GOT3 (cell line): ENCODE results near the gene UBE2O.
A peak's percentile ranks its signal among the peaks of the same experiment; 100 is the strongest.

Source experiments
- DNase-seq: peaks from one replicate; lab custom pipeline; 2025; ENCODE audit warnings: mixed read lengths; lab: John Stamatoyannopoulos, UW

The UBE2O gene

DNA sequence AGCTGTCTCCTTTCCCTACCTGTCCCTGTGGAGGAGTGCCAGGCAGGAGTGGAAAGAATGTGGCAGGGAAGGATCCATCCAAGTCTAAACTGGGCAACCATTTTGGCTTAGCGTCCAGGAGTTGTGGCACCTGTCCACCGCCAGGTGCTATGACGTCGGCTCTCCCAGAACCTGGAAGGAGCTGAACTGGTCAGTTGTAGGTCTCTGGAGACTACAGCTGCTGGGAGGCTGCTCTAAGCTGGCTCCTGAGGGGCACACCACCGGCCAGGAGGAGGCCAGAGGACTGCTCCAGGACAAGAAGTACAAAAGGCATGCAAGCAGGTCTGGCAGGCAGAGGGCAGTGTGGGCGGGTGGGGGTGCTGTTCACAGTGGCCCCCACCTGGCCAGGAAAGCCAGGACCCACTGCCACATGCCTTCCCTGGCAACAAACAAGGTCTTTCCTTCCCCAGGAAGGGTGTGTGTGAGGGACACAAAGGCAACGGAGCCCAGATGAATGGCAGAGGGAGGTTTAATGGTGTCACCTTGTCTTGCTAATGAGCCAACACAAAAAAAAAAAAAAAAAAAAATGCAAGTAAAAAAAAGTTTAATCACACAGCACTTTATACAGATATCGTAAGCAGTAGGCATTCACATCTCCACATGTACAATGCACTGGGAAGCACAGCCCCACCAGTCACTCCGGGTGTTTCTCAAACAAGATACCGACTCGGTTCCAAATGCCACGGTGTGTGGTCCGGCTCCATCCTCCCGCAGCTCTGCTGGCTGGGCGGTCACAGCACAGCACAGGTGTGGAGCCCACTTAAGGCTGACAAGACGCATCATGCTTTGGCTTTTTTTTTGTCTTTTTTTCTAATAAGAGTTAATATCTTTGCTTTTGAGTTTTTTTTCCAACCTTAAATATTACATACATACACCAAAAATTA is 63.7 kb downstream of the UBE2O start:
- no peak for DNase-seq

- DNase-seq = no peak
Observed at GRCh38 chr17:76386966-76387765, 65.8 kb downstream of the UBE2O start.

- DNase-seq = peak; percentile 53
Observed at GRCh38 chr17:76385892-76386786, 66.8 kb downstream of the UBE2O start.

DNA sequence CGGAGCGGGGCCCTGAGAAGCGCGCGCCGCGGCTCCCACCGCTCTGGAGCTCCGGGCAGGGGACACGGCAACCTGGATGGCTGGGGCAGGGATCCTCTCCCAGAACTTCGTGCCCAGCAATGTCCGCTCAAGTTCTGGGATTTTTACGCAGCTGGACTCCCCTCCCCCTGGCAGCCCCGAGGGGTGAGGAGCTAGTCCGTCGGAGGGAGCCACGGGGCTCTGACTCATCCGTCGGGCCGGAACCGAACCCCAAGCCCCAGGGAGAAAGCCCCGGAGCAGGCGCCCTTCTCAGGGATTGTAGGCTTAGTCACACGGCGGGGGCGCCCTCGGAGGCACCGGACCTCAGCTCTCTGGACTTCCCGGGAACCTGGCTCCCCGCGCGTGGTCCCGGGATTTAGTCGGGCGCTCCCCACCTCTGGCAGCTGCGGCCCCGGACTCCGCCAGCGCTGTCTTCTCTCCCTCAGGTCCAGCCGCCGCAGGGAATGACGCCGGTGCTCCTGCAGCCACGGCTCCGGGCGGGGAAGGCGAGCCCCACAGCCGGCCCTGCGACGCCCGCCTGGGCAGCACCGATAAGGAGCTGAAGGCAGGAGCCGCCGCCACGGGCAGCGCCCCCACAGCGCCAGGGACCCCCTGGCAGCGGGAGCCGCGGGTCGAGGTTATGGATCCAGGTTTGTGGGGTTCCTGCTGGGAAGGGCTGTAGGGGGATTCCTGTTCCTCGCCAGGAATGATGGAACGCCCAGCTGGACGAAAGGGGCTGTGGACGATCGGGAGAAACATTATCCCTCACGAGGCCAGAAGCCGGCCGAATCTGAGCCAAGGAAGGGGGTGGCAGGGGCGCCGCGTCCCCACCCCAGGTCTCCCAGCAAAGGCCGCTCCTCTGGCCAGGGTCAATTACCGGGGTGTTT is 67.7 kb downstream of the UBE2O start:
- DNase-seq = peak; percentile 15

GRCh38 chr17:76384222-76384986 is 68.5 kb downstream of the UBE2O start, which contains the start of gene SPHK1:
SPHK1 (plus strand) TSS chr17:76384609; CDS start chr17:76385645, 1,036 bp downstream.
- DNase-seq = peak; percentile 58

DNA sequence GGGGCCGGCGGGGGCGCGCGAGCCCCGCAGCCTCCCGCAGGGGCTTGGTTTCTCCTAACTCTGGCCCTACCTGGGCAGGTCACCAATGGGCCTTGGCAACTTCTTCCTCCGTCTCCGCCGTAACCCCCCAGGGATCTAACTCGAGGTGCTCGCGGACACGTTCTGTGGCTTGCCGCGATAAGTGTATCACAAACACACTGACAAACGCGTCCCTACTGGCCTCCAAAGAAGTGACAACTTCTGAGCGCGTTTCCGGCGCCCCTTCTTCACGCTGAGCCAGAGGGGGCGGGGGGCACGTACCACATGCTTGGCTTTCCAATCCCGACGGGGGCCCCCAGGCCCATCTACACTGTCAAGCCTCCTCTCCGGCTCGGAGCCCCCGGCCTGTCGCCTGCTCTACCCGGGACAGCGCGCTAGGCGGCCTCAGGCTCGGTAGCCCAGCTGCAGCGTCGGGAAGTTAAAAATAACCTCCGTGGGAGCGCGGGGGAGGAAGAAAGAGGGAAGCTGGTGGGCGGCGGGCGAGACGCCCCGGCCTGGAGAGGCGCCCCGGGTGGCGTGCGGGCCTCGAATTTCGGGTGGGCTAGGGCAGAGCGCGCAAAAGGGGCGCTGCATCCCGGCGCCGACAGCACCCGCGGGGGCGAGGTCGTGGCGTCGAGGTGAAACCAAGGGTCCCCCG is 69.3 kb downstream of the UBE2O start:
- no peak for DNase-seq

- no peak for DNase-seq
Observed at GRCh38 chr17:76382803-76383545, 70.0 kb downstream of the UBE2O start.

DNA sequence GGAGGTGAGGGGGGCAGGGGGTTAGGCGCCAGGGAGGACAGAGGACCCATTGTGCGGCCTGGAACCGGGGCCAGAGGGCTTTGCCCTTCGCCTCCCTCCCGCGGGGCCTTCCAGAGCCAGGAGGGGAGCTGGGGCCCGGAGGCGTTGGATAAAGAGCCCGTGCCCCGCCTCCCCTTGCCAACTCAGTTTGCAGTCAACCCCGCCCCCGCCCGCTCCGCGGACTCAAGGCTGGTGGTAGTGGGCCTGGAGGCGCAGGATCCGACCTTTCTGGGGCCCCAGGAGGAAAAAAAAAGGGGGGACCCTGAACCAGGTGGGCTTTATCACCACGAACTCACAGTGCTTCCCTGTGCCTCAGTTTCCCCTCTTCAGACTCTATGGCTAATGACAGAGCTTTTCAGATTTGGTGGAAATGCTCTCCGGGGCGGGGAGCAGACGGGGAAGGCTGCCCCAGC is 70.6 kb downstream of the UBE2O start:
- no peak for DNase-seq

GRCh38 chr17:76381633-76382350 is 71.2 kb downstream of the UBE2O start:
- DNase-seq = no peak

DNA sequence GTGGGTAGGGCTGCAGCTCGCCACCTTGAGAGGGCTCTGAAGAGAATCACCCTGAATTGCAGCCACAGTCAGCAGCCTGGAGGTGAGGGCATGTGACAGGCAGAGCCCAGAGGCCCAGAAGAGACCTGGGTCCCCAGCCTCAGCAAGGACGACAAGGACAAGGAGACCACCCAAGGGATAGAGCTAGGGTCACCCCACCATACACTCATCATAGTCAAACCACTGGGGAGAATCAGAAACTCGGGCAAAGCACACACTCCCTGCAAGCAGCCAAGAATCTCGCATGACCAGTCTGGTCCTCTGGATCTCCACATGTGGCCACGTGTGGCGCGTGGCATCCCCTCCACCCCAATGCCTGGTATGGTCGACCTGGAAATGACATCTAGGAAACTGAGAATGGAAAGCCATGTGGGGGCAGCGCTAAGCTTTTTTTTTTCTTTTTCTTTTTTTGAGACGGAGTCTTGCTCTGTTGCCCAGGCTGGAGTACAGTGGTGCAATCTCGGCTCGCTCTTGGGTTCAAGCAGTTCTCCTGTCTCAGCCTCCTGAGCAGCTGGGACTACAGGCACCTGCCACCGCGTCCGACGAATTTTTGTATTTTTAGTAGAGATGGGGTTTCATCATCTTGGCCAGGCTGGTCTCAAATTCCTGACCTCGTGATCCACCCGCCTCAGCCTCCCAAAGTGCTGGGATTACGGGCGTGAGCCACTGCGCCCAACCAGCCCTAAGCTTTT is 73.1 kb downstream of the UBE2O start:
- DNase-seq = no peak

GRCh38 chr17:76379275-76379641 is 73.7 kb downstream of the UBE2O start:
- DNase-seq = no peak

GRCh38 chr17:76378548-76379274 is 74.2 kb downstream of the UBE2O start:
- DNase-seq = no peak

- no peak for DNase-seq
Observed at GRCh38 chr17:76376318-76377133, 76.4 kb downstream of the UBE2O start.

- DNase-seq = no peak
Observed at GRCh38 chr17:76371656-76372628, 81.0 kb downstream of the UBE2O start.
